Endodermal cell (in vitro differentiated cells): ENCODE measurements around the gene SUN2. TPM values are rescaled to one million over a fixed set of nuclear protein-coding genes. Genes with fewer than 3 reads are reported as not detected.

Experiments
- DNase-seq: peaks from one replicate; pipeline ENCODE4 v3.0.0-alpha.2; 2017
- H3K27ac ChIP-seq: 2 replicates; pipeline ENCODE4 v1.5.1; 2013; ENCODE audit warnings: mild to moderate bottlenecking, low read depth, low read length, moderate library complexity
- H3K27me3 ChIP-seq: 2 replicates; pipeline ENCODE4 v1.6.1; 2013; ENCODE audit warnings: mild to moderate bottlenecking, low read length, moderate library complexity; ENCODE audit not compliant: insufficient read depth, control insufficient read depth, poor library complexity, severe bottlenecking
- H3K36me3 ChIP-seq: 2 replicates; pipeline ENCODE4 v1.7.0; 2013; ENCODE audit warnings: mild to moderate bottlenecking, low read length, moderate library complexity; ENCODE audit not compliant: control insufficient read depth, insufficient read depth
- H3K4me1 ChIP-seq: one replicate; pipeline ENCODE4 v1.7.0; 2013; ENCODE audit warnings: low read length; ENCODE audit not compliant: control insufficient read depth, insufficient read depth
- H3K4me3 ChIP-seq: 2 replicates; pipeline ENCODE4 v1.5.1; 2013; ENCODE audit warnings: mild to moderate bottlenecking, low read length, moderate library complexity
- H3K9ac ChIP-seq: 2 replicates; pipeline ENCODE4 v1.6.1; 2013; ENCODE audit warnings: mild to moderate bottlenecking, low read length, moderate library complexity; ENCODE audit not compliant: poor library complexity, severe bottlenecking; ENCODE audit errors: extremely low read depth
- H3K9me3 ChIP-seq: 2 replicates; pipeline ENCODE4 v1.6.1; 2013; ENCODE audit warnings: mild to moderate bottlenecking, low read length, moderate library complexity; ENCODE audit not compliant: control insufficient read depth
- H3K27ac Mint-ChIP-seq: 2 replicates; pipeline ENCODE4 v1.8.0; 2020; ENCODE audit warnings: mixed read lengths
- H3K27me3 Mint-ChIP-seq: 2 replicates; pipeline ENCODE4 v1.8.0; 2021; ENCODE audit warnings: mild to moderate bottlenecking, mixed read lengths; ENCODE audit not compliant: insufficient read depth
- H3K36me3 Mint-ChIP-seq: 2 replicates; pipeline ENCODE4 v1.8.0; 2020; ENCODE audit warnings: low read depth, mixed read lengths
- H3K4me1 Mint-ChIP-seq: 2 replicates; pipeline ENCODE4 v1.8.0; 2020; ENCODE audit warnings: mixed read lengths
- H3K4me3 Mint-ChIP-seq: 2 replicates; pipeline ENCODE4 v1.8.0; 2020; ENCODE audit warnings: mild to moderate bottlenecking, moderate library complexity, mixed read lengths
- H3K9me3 Mint-ChIP-seq: 2 replicates; pipeline ENCODE4 v1.8.0; 2020; ENCODE audit warnings: mild to moderate bottlenecking, mixed read lengths
- WGBS, 2 experiments: methylation state at CpG; one replicate each; pipeline versions ENCODE4 v1.1.5 to v1.1.7; 2013; ENCODE audit warnings: missing lambda C conversion rate in 2 of 2, mixed read lengths in 1 of 2; ENCODE audit not compliant: insufficient coverage in 1 of 2, insufficient read length in 1 of 2; 5-methylcytosine and 5-hydroxymethylcytosine counted together
- total RNA-seq, 2 donors: library from RNA; stranded (reverse); fragmentation: NEBNext Ultra II Directional in 1 of 2; extraction: Animal tissue kit (Norgen Biotek cat#: 25700) in 1 of 2; gene quantifications; 2 replicates in 1 of 2; 3 replicates in 1 of 2; pipeline ENCODE4 v1.2.1, GENCODE V29; 2021
- TF ChIP-seq, protein P1 (sequence below): fragments of 200-600 bp; sonication (generic); conservative IDR thresholded peaks from 2 replicates; pipeline ENCODE4 v1.5.0; 2021; ENCODE audit warnings: antibody characterized with exemption, mild to moderate bottlenecking

The SUN2 gene
- total RNA-seq, 2 donors from 2014 or later: 23.0 to 32.4 TPM

- 1% methylated on average over 28 to 74 of the region's 74 CpGs for WGBS, 2 experiments
- H3K36me3 ChIP-seq: peaks cover 13% of the 10 kb centered on the region
- peak overlapping the region; percentile 56 for H3K27ac Mint-ChIP-seq
Measured at GRCh38 chr22:38755155-38755910, 465 bp downstream of the SUN2 start.

GRCh38 chr22:38754751-38755154 is 1.0 kb downstream of the SUN2 start:
- H3K9ac ChIP-seq: peak overlapping the region; percentile 51

More at GRCh38 chr22:38755155-38755910, 465 bp downstream of the SUN2 start:
- Histone ChIP-seq H3K9ac (peak overlapping the region; percentile 51), H3K9me3 (no peaks in the 10 kb centered on the region), H3K4me3 (peak overlapping the region; percentile 82), H3K27ac (peak overlapping the region; percentile 87), H3K4me1 (peaks cover 15% of the 10 kb centered on the region), H3K27me3 (peaks cover 6% of the 10 kb centered on the region)
- DNase-seq: peak; percentile 83
- H3K27me3 Mint-ChIP-seq: peaks cover 19% of the 10 kb centered on the region
- H3K4me3 Mint-ChIP-seq: peak overlapping the region; percentile 60
- peaks cover 24% of the 10 kb centered on the region for H3K4me1 Mint-ChIP-seq
- H3K36me3 Mint-ChIP-seq: peaks cover 12% of the 10 kb centered on the region
- H3K9me3 Mint-ChIP-seq: no peaks in the 10 kb centered on the region
- TF ChIP-seq, protein P1, sequence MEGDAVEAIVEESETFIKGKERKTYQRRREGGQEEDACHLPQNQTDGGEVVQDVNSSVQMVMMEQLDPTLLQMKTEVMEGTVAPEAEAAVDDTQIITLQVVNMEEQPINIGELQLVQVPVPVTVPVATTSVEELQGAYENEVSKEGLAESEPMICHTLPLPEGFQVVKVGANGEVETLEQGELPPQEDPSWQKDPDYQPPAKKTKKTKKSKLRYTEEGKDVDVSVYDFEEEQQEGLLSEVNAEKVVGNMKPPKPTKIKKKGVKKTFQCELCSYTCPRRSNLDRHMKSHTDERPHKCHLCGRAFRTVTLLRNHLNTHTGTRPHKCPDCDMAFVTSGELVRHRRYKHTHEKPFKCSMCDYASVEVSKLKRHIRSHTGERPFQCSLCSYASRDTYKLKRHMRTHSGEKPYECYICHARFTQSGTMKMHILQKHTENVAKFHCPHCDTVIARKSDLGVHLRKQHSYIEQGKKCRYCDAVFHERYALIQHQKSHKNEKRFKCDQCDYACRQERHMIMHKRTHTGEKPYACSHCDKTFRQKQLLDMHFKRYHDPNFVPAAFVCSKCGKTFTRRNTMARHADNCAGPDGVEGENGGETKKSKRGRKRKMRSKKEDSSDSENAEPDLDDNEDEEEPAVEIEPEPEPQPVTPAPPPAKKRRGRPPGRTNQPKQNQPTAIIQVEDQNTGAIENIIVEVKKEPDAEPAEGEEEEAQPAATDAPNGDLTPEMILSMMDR: no peak

DNA sequence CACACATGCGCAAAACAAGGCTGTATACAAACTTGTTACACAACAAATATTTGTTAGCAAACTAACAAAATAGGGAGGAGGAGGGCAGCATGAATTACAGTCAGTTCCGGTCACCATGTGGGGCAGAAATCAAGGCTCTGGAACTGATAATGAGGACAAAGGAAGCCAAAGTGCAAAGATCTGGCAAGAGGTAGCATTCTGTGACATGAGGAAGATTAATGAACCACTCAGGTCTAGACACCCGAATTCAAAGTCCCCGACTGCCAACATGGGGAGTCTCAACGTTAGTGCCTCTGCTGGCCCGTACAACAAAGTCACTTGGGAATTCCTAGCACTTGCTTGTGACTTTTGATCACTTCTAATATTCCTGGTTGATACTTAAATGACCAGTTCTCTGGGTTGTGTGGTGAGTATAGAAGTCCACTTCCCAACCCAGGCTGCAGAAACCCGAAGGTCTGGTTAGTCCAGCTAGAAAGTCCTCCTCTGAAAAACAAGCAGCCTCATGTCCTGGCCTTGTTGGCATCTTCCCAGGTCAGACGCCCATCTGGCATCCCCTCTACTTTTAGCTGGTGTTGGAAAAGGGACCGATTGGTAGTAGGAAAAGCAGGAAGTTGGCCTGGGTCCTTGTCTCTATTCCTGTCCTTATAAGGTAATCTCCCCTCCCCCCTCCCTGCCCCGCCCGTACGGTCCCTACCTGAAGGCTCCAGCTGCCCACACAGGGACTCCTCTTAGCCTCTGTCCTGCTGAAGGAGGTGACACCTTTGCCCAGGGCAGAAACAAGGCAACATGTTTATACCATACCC is 1.6 kb downstream of the SUN2 start:
- Mint-ChIP-seq H3K36me3 (peaks cover 23% of the 10 kb centered on the region), H3K9me3 (no peaks in the 10 kb centered on the region), H3K4me3 (peak overlapping the region; percentile 60), H3K4me1 (peaks cover 24% of the 10 kb centered on the region), H3K27ac (no peak overlapping the region), H3K27me3 (peaks cover 16% of the 10 kb centered on the region)
- TF ChIP-seq, protein P1: no peak
- peak; percentile 84 for DNase-seq
- Histone ChIP-seq H3K27me3 (peaks cover 6% of the 10 kb centered on the region), H3K27ac (peak overlapping the region; percentile 87), H3K36me3 (peaks cover 25% of the 10 kb centered on the region), H3K4me1 (peaks cover 15% of the 10 kb centered on the region), H3K9me3 (no peaks in the 10 kb centered on the region), H3K9ac (no peak overlapping the region), H3K4me3 (peak overlapping the region; percentile 82)
- WGBS, 2 experiments: 52 to 61% methylated on average over 5 to 12 of the region's 12 CpGs

More at GRCh38 chr22:38754751-38755154, 1.0 kb downstream of the SUN2 start:
- peaks cover 15% of the 10 kb centered on the region for H3K4me1 ChIP-seq
- H3K4me3 ChIP-seq: peak overlapping the region; percentile 82
- DNase-seq: no peak
- Mint-ChIP-seq H3K27ac (peak overlapping the region; percentile 56), H3K9me3 (no peaks in the 10 kb centered on the region), H3K4me3 (peak overlapping the region; percentile 60), H3K4me1 (peaks cover 24% of the 10 kb centered on the region), H3K27me3 (peaks cover 19% of the 10 kb centered on the region), H3K36me3 (peaks cover 17% of the 10 kb centered on the region)
- peak overlapping the region; percentile 87 for H3K27ac ChIP-seq
- H3K9me3 ChIP-seq: no peaks in the 10 kb centered on the region
- TF ChIP-seq, protein P1: no peak
- H3K27me3 ChIP-seq: peaks cover 6% of the 10 kb centered on the region
- H3K36me3 ChIP-seq: peaks cover 19% of the 10 kb centered on the region
- WGBS, 2 experiments: 17 to 22% methylated on average over 8 to 12 of the region's 12 CpGs
